Fibroblast of villous mesenchyme (primary cell): ENCODE results near the gene TASOR2. TPM values are rescaled to one million over a fixed set of nuclear protein-coding genes. Genes with fewer than 3 reads are reported as not detected.

Source experiments
- DNase-seq: peaks from one replicate; pipeline ENCODE4 v3.0.0-alpha.2; 2010; ENCODE audit warnings: low read depth
- H3K4me3 ChIP-seq: 2 replicates; pipeline ENCODE4 v1.5.1; 2011; ENCODE audit warnings: low read depth, mild to moderate bottlenecking, low read length
- CTCF ChIP-seq: IDR thresholded peaks from 2 replicates; pipeline ENCODE4 v1.5.1; 2012; ENCODE audit warnings: low read depth, mild to moderate bottlenecking, low read length; ENCODE audit not compliant: insufficient read depth
- total RNA-seq: library from RNA; depleted of rRNA; stranded (reverse); fragments of >200 nt; gene quantifications from 2 replicates; pipeline ENCODE4 v1.2.3, GENCODE V29; 2012

Gene TASOR2
- total RNA-seq, 1 donor: 122 TPM

GRCh38 chr10:5719546-5719945 lies 34.9 kb downstream of the TASOR2 start:
- H3K4me3 ChIP-seq: no peak overlapping the region
- no peak for TF ChIP-seq CTCF
- DNase-seq: no peak

- DNase-seq: no peak
- H3K4me3 ChIP-seq: no peak overlapping the region
- TF ChIP-seq CTCF: no peak
Observed at GRCh38 chr10:5720182-5720581, 35.5 kb downstream of the TASOR2 start.

DNA sequence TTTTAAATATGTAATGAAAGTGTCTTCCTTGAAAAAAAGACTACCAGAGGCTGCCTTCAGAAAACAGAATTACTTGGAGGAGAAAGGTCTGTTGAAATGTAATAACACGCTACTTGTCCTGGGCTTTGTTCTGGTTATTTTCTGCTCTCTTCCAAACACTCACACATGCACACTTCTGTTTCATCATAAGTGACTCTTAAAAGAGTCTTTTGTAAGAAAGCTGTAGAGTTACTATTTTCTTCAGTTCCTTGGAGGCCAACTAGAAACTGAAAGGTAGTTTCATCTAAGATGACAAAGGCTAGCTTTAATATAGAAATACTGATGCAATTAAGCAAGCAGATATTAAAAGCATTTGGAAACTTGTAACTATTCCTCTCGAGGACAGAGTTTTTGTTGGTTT lies 39.1 kb downstream of the TASOR2 start:
- peak; percentile 52 for DNase-seq
- H3K4me3 ChIP-seq: no peak overlapping the region
- TF ChIP-seq CTCF: no peak

- TF ChIP-seq CTCF: no peak
- no peak for DNase-seq
- H3K4me3 ChIP-seq: no peak overlapping the region
Observed at GRCh38 chr10:5730766-5731165, 46.1 kb downstream of the TASOR2 start.

GRCh38 chr10:5731559-5731958 lies 46.9 kb downstream of the TASOR2 start:
- H3K4me3 ChIP-seq: no peak overlapping the region
- TF ChIP-seq CTCF: no peak
- DNase-seq: no peak

DNA sequence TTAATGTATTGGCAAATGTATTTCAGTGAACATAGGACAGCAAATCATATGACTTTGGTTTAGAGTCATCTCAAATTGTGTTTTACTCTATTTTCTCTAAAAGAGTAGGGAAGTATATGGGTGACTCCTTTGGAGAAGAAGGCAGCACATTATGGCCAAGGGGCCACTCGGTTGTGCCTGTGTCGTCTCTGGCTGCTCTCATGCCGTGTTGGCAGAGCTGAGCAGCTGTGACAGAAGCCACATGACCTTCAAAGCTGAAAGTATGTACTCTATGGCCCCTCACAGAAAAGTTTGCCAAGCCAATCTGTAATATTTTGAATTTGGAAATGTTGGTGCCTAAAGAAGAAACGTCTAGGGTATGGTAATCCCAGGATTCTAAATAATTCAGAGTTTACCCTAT lies 47.5 kb downstream of the TASOR2 start:
- H3K4me3 ChIP-seq: no peak overlapping the region
- DNase-seq: no peak
- no peak for TF ChIP-seq CTCF

Other genes starting within 250 kb of the TASOR2 start
- not detected in 2 replicates for gene CALML5, start 185.3 kb upstream of the TASOR2 start, total RNA-seq
- not detected in 2 replicates for gene CALML3, start 159.9 kb upstream of the TASOR2 start, total RNA-seq
- gene ASB13, start 18.2 kb upstream of the TASOR2 start, total RNA-seq: 9.1 and 15.1 TPM in 2 replicates
- 546 and 615 TPM in 2 replicates for gene GDI2, start 128.6 kb downstream of the TASOR2 start, total RNA-seq
- gene ANKRD16, start 205.1 kb downstream of the TASOR2 start, total RNA-seq: 4.7 and 9.3 TPM in 2 replicates
- 78.9 and 91.5 TPM in 2 replicates for gene FBH1, start 205.4 kb downstream of the TASOR2 start, total RNA-seq